Inferior parietal cortex (tissue), 1 donor: Measurements from ENCODE around the gene CLSTN2.

Experiments used
- DNase-seq: peaks from one replicate; pipeline ENCODE4 v3.0.0-alpha.2; 2016; ENCODE audit errors: extremely low spot score

CLSTN2 gene

DNA sequence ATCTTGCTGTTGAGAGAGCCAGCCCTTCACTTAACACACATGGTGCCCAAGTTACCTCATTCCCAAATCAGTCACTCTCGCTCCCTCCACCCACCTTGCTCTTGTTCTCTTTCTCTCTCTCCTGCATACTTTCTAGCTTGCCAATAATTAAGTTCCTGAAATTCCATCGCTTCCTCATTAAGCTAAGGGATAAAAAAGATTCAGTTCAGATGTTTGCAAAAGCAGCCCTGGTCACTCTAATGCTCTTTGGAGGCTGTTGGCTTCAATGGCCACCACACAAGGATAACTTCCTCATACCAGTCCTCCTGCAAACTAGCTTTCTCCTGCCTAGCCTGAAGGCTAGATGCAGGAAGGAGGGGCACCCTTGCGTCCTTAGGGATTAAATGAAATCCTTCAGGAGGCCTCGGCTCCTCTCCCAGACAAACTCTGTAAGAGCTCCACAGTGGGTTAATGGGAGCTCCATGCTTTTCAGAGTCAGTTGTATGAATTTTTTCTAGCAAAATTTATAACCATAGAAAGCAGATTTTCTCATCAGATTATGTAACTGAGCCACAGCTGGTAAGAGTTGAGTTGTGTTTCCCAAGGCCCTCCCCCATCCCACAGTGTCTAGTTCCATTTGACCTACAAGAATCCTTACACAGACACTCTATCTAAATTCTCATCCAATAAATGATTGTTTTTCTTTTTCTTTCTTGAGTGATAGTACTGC is 566.2 kb downstream of the CLSTN2 start:
- no peak for DNase-seq

DNA sequence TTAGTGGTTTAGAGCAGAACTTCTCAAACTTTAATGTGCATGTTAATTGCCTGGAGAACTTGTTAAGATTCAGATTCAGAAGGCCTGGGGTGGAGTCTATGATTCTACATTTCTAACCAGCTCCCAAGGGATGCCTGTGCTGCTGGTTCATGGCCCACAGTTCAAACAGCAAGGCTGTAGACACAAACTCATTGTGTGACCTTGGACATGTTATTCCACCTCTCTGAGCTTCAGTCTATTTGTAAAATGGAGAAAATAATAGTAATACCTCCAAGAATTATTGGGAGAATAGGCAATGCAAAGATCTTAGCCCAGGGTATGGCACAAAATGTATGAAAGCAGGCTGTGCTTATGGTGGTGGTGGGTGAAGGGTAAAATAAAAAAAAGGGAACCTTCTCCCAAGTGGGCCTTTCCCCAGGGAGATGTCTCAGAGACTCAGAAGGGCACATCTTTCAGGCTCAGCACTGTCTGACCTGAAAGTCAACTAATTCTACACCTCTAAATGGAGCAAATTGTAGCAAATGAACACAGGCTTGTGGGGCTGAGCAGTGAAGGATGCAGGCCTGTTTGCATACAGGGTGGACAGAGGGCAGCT is 566.9 kb downstream of the CLSTN2 start:
- DNase-seq: no peak

DNA sequence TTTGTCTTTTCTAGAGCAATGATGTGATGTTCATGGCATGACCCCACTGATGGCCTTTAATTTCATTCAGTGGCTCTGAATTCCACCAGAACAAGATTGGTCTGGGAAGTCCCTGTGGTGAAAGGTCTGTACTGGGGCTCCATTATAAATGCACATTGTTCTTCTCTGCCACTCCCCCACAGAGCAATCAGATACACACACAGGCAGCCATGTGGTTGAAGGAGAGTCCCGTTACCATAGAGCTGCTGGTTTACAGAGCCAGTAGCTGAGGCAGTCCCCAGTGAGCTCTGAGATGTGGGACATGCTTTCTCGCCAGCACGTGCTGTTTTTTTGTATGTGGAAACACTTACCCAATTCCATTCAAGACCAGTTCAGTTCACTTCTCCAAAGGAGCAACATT is 570.2 kb downstream of the CLSTN2 start:
- no peak for DNase-seq

DNA sequence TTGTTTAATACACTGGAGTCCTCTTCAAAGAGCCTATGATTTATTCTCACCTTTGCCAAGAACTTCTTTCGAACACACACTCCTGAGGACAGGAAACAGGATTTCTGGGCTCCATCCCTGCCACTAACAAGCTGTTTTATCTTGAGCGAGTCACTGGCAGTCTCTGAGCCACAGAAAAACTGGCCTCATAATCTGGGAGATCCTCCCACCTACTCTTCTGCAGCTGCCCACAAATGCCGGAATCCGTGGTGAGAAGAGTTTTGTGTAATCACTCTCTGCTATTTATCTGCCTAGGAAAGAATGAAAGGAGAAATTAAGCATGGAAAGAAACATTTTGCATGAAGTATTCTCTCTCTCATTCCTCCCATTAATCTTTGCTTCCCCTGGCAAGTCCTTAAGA is 570.9 kb downstream of the CLSTN2 start:
- DNase-seq: no peak

DNA sequence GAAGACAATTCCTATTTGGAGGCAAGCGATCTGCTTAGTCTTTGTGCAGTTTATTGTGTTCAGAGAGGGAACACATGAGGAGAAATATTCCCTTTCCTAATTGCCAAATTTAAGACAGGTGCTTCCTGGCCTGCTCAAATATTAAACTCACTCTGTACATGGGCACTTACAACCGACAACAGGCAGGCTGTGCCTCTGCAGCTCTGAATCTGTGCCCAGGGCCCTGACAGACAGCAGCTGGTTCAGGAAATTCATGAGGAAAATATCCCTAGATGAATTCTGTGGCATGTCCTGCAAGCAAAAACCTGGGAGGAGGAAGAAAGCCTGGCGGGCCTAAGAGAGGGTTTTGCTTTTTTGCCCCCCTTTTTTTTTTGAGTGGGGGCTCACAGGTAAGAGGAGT is 573.6 kb downstream of the CLSTN2 start:
- no peak for DNase-seq

DNA sequence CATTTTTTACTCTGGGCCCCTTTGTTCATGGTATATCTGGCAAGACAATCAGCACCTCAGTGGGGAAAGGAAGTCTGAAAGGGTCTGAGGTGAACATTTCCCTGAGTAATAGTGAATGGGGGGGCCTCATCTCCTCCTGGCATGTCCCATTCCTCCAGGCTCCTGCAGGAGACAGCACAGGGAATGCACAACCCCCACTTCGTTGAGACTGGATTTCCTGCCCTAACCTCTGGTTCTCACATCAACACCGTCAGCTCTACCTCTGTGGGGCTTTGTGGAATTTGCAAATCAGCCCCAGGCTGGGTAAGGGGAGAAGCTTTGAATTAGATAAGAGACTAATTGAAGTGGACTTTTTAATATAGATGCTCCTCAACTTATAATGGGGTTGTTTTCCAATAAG is 574.5 kb downstream of the CLSTN2 start:
- DNase-seq: no peak

DNA sequence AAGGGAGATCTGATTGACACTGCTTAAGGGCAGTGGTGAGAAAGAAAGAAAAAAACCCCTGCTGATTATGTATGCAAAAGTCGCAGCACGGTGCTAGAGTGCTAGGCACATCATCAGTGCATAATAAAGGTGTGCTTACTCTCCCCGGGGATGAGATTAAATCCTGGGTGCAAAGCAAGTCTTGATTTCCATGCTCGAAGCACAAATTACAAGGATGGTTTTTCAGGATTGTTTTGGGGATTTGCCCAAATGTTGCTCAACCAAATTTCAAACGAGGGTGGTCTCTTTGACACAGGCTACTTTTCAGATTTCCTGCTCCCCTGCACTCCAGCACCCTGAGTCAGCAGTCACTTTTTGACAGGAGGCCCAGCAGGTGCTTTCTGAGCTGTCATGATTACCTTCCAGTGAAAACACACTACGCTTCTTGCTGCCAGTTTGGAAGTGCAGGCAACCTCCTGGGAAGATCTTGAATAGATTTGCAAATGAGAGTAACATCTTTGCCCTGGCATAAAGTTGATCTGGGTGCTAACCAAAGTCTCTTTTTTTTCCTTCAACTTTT is 575.4 kb downstream of the CLSTN2 start:
- no peak for DNase-seq

DNA sequence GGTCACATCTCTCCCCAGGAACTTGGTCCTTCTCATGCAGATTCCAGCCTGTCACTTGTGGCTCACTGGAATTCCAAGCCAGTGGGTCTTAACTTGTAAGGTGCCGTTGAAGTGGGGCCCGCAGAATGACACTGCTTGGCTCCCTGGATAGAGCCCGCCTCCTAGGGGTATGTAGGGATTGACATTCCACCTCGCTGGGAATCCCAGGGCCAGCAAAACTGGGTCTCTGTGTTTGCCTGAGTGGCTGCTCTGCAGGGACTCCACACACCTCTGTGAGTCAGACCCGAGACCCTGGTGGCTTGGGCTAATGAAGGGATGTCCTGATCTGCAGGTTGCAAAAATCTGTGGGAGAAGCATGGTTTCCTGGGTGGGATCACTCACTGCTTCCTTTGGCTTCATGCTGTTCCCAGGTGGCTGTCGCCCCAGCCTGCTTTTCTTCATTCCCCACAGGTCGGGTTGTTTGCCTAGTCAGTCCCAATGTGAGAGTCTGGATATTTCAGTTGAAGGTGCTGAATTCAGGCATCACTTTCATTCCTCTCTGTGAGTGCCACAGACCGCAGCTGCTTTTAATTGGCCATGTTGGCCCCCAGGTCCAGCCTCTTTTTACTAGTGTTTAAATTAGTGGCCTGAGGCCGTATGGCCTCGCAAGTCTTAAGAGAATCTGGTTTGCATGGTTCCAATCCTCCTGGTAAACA is 586.9 kb downstream of the CLSTN2 start:
- no peak for DNase-seq

DNA sequence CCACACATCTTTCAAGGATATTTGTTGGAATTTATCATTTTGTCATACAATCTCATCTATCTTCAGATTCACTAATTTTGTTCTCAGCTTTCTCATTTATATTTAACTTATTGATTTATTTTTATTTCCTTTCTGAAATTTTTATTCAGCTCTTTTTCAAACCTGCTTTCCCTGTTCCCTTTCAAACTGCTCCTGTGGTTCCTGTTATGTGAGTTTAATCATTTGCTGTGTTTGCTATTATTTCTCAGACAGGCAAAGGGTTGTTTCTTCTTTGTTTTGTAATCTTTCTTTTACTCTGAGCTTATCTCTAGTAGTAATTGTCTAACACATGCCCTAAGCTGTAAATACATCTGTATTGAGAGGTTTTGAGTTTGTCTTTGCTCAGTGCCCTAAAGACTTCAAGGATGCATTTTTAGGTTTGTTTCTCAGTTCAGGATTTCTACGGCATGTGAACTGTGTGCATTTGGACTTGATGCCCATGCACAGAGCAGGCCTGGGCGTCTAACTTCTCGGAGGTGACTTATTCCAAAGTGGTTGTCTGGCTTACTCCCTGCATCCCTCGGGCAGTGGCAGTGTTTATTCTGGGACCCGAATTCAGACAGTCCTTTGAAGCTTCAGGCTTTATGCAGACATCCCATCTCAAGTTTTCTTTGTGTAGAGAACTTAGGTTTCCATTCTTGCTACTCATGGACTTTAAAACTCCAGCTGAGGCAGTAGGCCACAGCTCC is 587.8 kb downstream of the CLSTN2 start:
- DNase-seq: no peak

DNA sequence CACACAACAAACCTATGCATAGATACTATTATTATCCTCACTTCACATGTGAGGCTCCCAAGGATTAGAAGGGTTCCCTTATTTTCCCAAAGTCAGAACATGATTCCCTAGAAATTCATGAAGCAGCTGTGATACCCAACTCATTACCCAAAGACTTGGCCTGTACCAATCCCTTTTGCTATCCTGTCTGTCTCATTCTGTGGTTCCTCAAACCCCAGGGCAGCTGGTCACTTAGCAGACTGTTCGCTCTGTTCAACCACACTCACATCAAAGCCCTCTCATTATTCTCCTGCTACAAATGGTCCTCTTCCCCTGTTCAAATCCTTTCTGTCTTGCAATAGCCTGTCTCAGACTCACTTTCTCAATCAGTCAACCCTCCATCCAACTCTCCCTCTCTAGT is 588.6 kb downstream of the CLSTN2 start:
- DNase-seq: no peak

DNA sequence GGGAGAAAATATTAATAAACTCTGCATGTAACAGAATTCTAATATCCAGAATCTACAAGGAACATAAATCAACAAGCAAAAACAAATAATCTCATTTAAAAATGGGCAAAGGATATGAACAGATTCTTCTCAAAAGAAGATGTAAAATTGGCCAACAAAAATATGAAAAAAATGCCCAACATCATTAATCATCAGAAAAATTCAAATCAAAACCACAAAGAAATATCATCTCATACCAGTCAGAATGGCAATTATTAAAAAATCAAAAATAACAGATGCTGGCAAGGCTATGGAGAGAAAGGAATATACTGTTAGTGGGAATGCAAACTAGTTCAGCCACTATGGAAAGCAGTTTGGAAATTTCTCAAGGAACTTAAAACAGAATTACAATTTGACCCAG is 592.2 kb downstream of the CLSTN2 start:
- no peak for DNase-seq

DNA sequence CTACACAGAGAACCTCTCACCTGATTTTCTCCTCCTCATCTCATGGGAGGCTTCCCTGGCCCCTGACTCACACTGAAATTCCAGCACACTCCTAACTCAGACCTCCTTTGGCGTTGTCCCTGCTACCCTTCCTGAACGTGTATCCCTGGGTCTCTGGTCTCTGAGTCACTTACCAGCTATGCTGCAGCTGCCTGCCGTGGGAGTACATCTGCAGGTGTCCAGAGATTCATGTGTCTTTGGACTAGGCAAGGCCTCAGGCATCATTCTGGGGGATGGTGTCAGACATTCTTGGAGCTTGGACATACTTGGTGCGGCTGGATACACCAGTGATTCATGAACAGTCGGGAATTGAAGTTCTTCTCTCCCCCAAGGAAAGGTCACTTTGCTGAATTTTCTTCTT is 594.1 kb downstream of the CLSTN2 start:
- DNase-seq: no peak

DNA sequence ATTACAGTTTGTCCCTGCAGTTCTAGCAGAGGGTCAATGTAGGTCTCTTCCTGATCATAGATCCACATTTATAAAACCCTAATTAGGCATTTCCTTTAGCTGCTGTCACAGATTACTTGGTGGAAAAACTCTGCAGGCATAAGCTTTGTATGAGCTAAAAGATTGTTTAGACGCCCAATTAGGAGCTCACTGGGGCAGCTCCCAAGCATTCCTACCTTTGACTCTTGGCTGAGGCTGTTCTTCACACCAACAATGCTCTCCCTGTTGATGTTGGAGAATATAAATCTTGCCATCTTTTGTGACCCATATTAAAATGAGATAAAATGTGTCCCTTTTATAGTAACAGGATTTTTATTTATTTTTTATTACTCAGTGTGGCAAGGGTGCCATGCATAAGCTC is 594.6 kb downstream of the CLSTN2 start:
- no peak for DNase-seq

DNA sequence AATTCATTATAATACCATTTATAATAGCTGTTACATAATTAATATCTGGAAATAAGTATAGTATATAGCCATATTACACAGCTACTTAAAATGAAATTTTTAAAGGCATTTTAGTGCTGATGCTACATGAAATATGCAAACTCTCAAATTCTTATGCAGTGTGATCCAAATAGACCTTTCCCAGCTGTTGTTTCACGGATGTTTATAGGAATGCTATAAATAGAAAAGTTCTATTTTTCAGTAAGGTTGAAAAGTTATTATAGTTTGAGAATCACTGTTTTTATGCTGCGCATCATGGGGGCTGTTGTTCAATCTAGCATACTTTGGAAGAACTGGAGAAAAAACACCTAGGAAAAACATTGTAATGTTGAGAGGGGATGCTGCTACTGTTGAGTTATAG is 595.1 kb downstream of the CLSTN2 start:
- no peak for DNase-seq

DNA sequence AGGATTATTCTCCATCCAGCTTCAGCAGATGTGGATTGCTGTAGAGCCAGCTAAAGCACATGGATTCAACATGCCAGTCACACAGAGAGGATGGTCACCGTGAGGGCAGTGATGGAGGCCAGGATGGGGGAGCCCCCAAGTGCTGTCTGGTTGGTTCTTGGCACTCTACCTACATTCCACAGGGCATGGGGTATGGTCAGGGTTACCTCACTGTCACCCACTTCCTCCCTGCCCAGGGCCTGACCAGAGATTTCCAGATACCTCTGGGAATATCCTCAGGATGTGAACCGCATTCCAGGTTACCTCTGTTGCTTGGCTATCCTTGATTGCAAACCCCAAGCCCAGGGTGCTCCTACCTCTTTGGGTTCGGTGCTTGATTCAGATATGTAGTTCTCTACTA is 595.6 kb downstream of the CLSTN2 start:
- no peak for DNase-seq

DNA sequence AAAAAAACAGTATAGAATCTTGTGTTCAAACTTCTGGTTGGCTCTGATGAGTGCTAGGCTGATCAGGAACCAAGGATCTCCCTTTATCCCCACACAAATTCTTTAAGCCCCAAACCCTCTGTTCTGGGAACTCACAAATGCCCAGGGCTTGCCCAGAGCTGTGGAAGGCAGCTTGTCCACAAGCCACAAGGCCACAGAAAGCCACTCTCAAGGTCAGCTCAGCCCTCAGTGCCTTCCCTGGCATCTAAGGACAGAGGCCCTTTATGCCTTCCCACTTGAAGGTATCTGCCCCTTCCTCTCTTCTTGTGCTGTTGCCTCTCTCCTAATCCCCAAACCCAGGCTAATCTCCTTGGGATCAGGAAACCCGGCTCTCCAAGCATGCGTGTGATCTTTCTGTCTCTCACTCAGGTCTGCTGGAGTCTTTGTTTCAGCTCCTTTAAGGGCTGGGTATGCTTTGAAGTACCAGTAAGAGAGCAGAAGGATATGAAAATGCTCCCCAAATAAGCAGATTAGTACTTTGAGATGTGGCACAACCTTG is 597.9 kb downstream of the CLSTN2 start:
- no peak for DNase-seq

DNA sequence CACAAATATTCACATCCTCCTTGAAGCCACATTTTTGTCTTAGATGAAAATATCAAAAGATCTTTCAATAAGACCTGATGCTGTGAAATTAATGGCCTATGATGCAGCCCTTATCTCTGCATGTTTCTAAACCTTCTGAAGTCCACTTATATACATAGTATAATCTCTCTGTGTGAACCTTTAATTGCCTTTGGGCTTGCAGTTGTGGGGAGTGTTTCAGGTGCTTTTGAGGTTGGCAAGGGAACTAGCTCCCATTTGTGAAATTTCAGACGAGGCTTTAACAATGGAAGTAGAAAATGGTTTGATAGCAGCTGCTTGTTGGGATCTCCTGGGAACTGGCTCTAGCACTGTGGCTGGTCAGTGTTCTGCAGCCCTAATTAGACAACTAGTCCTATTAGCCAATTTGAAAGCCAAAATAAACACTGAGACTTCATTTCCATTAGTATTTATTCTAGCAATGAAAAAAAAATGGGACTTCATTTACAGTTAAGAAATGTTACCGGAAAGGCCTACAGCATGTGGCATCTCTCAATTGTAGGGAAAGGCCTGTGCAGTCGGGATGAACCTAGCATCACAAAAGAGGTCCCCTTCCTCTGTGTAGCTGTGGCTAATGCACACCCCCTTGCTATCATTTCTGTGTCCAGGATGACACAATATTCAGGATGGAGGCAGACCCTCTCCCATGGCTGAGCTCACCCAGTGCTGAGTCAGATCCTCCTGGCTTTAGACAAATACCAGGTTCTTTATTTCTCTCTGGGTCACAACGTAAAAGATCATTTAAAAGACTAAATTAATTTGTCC is 602.1 kb downstream of the CLSTN2 start:
- no peak for DNase-seq

DNA sequence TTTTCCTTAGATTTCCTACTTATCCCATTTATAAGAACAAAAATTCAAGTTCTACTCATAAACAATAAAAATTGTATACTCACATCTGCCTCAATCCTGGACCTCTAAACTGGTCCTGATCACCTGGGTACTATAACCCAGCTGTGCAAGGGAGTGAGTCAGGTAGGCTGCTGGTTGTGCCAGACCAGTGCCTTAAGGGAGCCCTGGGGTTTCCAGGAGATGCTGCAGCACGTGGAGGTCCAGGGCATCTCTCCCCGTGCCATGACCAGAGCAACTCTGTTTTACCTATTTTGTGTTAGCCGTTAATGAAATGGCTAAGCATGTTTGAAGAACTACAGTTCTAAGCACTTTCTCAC is 602.7 kb downstream of the CLSTN2 start:
- no peak for DNase-seq

DNA sequence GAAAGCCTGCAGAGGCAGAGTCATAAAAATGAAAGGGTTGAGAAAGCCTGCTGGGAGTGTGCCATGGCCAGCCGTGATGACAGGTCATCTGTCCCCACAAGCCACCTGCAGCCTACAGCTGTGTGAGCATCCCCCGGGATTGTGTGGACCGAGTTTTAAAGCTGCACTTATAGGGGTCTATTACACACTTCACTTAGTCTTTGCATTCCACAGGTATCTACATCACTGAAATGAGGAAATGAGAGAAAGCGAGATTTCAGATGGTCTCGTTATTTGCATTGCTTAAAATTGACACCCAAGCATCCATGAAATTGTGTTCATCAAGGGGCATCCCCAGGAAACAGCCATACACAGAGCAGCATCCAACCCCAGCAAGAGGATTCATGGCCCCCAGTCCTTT is 605.3 kb downstream of the CLSTN2 start:
- no peak for DNase-seq

DNA sequence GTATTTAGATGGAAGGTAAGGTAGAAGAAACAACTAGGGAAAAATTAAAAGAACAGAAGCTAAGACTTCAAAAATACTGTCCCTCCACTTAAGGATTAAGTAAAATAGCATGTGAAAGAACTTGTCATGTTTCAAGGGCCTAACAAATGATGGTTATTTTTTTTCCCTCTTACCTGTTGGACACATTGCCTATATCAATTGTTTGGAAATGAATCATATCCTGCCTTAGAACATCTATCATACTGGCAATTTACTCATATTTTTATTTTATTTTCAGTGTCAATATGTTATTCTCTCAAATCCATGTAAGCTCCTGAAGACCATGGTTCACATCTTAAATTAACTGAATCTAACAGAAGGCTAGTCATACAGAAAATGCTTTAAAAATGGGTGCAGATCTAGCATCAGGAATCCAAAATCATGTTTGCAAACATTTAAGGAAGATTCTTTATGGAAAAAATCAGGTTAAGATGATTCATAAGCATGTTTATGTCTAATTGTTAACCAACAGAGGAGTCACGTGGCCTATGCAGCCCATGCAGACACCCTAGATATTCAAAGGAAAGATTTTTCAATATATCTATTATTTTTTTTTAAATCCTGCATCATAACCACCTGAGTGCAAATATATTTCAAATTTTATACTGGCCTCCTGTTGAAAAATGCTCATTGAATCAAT is 607.1 kb downstream of the CLSTN2 start:
- no peak for DNase-seq

DNA sequence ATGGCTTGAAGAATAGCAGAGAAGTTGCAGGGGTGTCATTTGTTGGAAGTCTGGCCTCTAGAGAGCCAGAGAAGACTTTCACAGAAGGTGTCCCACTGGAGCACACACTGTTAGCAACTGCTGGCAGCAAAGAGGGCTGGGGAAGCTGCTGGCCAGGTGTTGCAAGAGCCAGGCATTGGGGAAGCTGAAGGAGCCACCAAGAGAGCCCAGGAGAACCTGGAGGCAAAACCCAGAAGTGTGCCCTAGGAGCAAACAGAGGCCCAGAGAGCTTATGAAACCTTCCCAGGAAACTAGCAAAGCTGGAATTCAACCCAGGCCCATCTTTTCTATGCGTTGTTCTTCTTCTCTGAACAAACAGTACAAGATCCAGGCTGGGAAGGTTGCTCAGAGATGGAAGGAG is 610.2 kb downstream of the CLSTN2 start:
- DNase-seq: no peak
